Dermis blood vessel endothelial cell (primary cell): ENCODE measurements around the gene SPATA31D3. TPM values are rescaled to one million over a fixed set of nuclear protein-coding genes. Genes with fewer than 3 reads are reported as not detected.
"Not testable (repeated sequence)": the region's sequence is repeated elsewhere in the genome, so short reads cannot be mapped to it uniquely, and the experiment has no call there.

Experiments
- DNase-seq: peaks from one replicate; pipeline ENCODE4 v3.0.0; 2010
- total RNA-seq: library from RNA; depleted of rRNA; stranded (reverse); fragments of >200 nt; gene quantifications from 2 replicates; pipeline ENCODE4 v1.2.3, GENCODE V29; 2014

SPATA31D3 gene
- total RNA-seq, 1 donor from 2014 or later = not detected

GRCh38 chr9:81980568-81980967, 37.3 kb downstream of the SPATA31D3 start:
- DNase-seq = no peak

- no peak for DNase-seq
Measured at GRCh38 chr9:81981883-81982282, 38.6 kb downstream of the SPATA31D3 start.

GRCh38 chr9:81984928-81985327, 41.6 kb downstream of the SPATA31D3 start:
- DNase-seq = no peak

- DNase-seq = no peak
Measured at GRCh38 chr9:81986051-81986450, 42.8 kb downstream of the SPATA31D3 start.

GRCh38 chr9:81988472-81988871, 45.2 kb downstream of the SPATA31D3 start, which contains the start of gene SPATA31D1:
Gene SPATA31D1, plus strand, starts transcription at chr9:81988772. Its CDS starts 47 bp downstream, at chr9:81988819.
- not testable (repeated sequence) for DNase-seq

GRCh38 chr9:81989700-81990099, 46.4 kb downstream of the SPATA31D3 start:
- DNase-seq = no peak

GRCh38 chr9:81993656-81994055, 50.4 kb downstream of the SPATA31D3 start:
- DNase-seq = no peak

Other genes starting within 250 kb of the SPATA31D3 start
- gene SPATA31D4, start 15.1 kb upstream of the SPATA31D3 start, total RNA-seq = not detected in 2 replicates
- not detected in 2 replicates for gene SPATA31D1, start 45.3 kb downstream of the SPATA31D3 start, total RNA-seq